GM20000 (cell line): Measurements from ENCODE around the gene TMEM108.

Source experiments
- DNase-seq: peaks from one replicate; pipeline ENCODE4 v3.0.0; 2012; ENCODE audit warnings: low spot score
- TF ChIP-seq, protein P1 (sequence below): IDR thresholded peaks from 2 replicates; pipeline ENCODE4 v1.5.1; 2012; ENCODE audit warnings: mild to moderate bottlenecking, control low read depth; ENCODE audit errors: extremely low read depth, missing control alignments

TMEM108 gene

DNA sequence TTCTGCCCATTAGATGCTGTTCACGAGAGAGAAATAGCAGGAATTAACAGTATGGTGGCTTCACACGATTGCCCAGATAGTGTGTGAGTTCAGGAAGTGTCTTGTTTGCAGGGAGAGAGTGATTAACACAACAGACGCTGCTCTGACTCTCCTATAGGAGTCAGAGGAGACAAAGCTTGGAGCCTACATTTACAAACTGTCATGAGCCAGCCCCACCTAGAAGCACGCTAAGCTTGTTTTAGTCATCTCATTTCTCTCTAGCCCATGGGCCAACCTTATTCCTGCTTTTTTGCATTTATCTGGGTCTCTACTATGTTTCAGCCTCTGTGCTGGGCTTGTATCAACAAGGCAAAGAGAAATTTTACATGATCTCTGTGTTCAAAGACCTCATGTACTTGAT is 233.3 kb downstream of the TMEM108 start:
- no peak for DNase-seq
- TF ChIP-seq, protein P1, sequence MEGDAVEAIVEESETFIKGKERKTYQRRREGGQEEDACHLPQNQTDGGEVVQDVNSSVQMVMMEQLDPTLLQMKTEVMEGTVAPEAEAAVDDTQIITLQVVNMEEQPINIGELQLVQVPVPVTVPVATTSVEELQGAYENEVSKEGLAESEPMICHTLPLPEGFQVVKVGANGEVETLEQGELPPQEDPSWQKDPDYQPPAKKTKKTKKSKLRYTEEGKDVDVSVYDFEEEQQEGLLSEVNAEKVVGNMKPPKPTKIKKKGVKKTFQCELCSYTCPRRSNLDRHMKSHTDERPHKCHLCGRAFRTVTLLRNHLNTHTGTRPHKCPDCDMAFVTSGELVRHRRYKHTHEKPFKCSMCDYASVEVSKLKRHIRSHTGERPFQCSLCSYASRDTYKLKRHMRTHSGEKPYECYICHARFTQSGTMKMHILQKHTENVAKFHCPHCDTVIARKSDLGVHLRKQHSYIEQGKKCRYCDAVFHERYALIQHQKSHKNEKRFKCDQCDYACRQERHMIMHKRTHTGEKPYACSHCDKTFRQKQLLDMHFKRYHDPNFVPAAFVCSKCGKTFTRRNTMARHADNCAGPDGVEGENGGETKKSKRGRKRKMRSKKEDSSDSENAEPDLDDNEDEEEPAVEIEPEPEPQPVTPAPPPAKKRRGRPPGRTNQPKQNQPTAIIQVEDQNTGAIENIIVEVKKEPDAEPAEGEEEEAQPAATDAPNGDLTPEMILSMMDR = no peak

- TF ChIP-seq, protein P1 = no peak
- DNase-seq = no peak
These were observed 235.2 kb downstream of the TMEM108 start for GRCh38 chr3:133273346-133273745.

GRCh38 chr3:133274477-133274876 is 236.3 kb downstream of the TMEM108 start:
- TF ChIP-seq, protein P1 = no peak

GRCh38 chr3:133276594-133276993 is 238.4 kb downstream of the TMEM108 start:
- no peak for DNase-seq
- TF ChIP-seq, protein P1 = no peak

More at GRCh38 chr3:133274477-133274876, 236.3 kb downstream of the TMEM108 start:
- no peak for DNase-seq

DNA sequence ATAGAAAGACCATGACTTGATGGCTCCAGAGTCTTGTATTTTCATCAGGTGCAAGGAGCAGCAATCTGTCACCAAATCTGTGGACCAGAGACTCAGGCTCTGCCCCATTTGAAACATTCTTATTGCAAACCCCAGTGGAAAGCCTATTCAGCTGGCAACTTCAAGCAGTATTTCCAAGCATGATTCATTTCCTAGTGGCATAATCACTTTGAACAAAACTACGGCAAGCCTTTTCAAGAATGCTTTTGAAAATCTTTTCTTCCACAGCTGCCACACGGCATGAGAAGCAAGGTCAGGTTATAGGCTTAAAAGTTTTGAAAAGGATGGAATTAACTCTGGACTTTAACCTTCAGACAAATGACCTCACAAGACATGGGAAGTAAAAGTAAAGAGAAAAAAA is 239.6 kb downstream of the TMEM108 start:
- TF ChIP-seq, protein P1 = no peak
- DNase-seq = no peak

DNA sequence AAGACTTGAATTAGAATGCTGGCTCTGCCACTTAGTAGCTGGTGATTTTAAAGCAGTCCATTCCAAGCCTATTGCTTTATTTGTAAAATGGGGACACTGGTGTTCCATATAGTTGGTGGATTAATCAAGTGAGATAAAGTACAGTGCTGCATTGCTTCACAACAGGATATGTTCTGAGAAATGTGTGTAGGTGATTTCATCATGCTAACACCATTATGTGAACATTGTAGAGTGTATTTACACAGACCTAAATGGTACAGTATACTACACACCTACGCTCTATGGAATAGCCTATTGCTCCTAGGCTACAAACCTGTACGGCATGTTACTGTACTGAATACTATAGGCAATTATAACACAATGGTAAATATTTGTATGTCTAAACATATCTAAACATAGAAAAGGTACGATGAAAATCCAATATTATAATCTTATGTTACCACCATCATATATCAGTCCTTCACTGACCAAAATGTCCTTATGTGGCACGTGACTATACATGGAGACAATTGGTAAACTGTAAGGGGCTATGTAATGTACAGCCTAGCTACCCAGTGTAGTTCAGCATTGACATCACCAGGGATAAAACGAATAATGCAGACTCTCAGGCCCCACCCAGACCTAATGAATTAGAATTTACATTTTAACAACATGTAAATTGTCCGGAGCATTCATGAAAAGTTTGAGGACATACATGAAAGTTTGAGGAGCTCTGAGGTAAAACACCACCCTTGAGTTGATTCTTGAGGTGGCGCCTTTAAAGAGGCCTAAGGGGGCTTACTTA is 240.3 kb downstream of the TMEM108 start:
- no peak for DNase-seq

GRCh38 chr3:133280586-133280985 is 242.4 kb downstream of the TMEM108 start:
- TF ChIP-seq, protein P1 = no peak

More for the DNA sequence above, 240.3 kb downstream of the TMEM108 start:
- TF ChIP-seq, protein P1 = no peak

More at GRCh38 chr3:133280586-133280985, 242.4 kb downstream of the TMEM108 start:
- DNase-seq = no peak
